Esophagus squamous epithelium (tissue), 5 donors: ENCODE measurements around the gene PRR5. TPM values are rescaled to one million over a fixed set of nuclear protein-coding genes. Genes with fewer than 3 reads are reported as not detected.
A peak's percentile ranks its signal among the peaks of the same experiment; 100 is the strongest.
"Not testable (repeated sequence)": the region's sequence is repeated elsewhere in the genome, so short reads cannot be mapped to it uniquely, and the experiment has no call there.

ENCODE experiments used
- DNase-seq: peaks from one replicate; lab custom pipeline; 2025; lab: John Stamatoyannopoulos, UW
- H3K27ac ChIP-seq, 4 donors: fragments of 200-600 bp; sonication (generic); one replicate each; pipeline ENCODE4 v1.5.1; 2016 to 2019; ENCODE audit warnings: mild to moderate bottlenecking in 1 of 4
- H3K27me3 ChIP-seq, 4 donors: fragments of 200-600 bp; sonication (generic); 1 replicate in 3 of 4; 2 replicates in 1 of 4; pipeline versions ENCODE4 v1.5.1 to v1.6.0; 2017 to 2021; ENCODE audit warnings: antibody characterized with exemption in 1 of 4
- H3K36me3 ChIP-seq, 3 donors: fragments of 200-600 bp; sonication (generic); one replicate each; pipeline ENCODE4 v1.5.1; 2016 to 2019
- H3K4me1 ChIP-seq, 3 donors: fragments of 200-600 bp; sonication (generic); one replicate each; pipeline ENCODE4 v1.5.1; 2017 to 2019
- H3K4me3 ChIP-seq, 4 donors: fragments of 200-600 bp; sonication (generic); 1 replicate in 3 of 4; 2 replicates in 1 of 4; pipeline ENCODE4 v1.5.1; 2016 to 2019; ENCODE audit warnings: mild to moderate bottlenecking in 2 of 4, moderate library complexity in 1 of 4
- H3K9me3 ChIP-seq, 3 donors: fragments of 200-600 bp; sonication (generic); one replicate each; pipeline ENCODE4 v1.5.1; 2016 to 2019
- POLR2A ChIP-seq, 4 donors: fragments of 450-650 bp; IDR thresholded peaks; one replicate each; pipeline ENCODE4 v1.6.1; 2017; ENCODE audit warnings: antibody characterized with exemption in 4 of 4, mild to moderate bottlenecking in 4 of 4, moderate library complexity in 3 of 4
- WGBS, 2 donors: methylation state at CpG; one replicate each; pipeline ENCODE4 v1.1.5; 2018; 5-methylcytosine and 5-hydroxymethylcytosine counted together
- intact Hi-C: fragments of 100-400 bp; cut with DNase I; formaldehyde crosslinking; loops from one replicate; pipeline ENCODE4 v1.15.0; 2022
- total RNA-seq, 4 donors: library from RNA; depleted of rRNA; stranded (reverse); fragments of >200 nt; gene quantifications; one replicate each; pipeline ENCODE4 v1.1.0, GENCODE V29; 2016
- TF ChIP-seq, protein P1 (sequence below), 6 experiments: fragments of 450-650 bp in 4 of 6; fragments of 200-600 bp in 2 of 6; sonication (generic) in 2 of 6; IDR thresholded peaks; one replicate each; pipeline ENCODE4 v1.5.1; 2016 to 2019; ENCODE audit warnings: antibody characterized with exemption in 6 of 6, mild to moderate bottlenecking in 4 of 6, moderate library complexity in 4 of 6
- donor health status: DM: yes; HTN: yes; CAD: no.

PRR5 gene
- 10 to 100 TPM; 20.8 to 33.0 (median 23.4) TPM for total RNA-seq

DNA sequence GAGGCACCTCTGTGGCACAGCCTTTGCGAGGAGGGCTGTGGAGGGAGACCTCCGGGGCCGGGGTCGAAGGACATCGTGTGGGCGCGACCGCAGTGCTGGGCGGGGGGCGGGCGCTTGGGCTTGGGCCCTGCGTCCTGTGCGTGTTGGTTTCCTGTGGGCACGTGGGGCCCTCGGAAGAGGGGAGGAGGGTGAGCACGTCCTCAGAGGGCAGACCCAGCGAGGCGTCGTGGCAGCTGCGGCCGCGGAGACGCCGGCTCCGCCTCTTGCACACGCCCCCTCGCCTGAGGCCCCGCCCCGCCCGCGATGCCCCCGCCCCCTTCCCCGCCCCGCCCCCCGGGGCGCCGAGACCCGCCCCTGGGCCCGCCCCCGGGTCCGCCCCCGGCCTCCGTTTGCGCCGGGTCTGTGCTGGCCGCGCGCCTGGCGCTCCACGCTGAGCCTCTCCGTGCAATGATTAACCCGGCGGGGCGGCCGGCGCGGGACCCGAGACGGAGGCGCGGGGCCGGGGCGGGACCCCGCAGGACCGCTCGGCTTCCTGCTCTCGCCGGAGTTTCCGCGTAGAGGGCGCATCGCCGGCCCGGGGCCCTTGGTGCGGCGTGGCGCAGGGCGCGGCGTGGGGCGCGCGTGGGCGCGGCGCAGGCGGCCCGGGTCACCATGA, at the start of gene PRR5:
Gene PRR5, plus strand, starts transcription at position 381 of the 655 bp plus-strand sequence. Its CDS starts 271 bp downstream, at position 652.
- Histone ChIP-seq H3K27ac (peak within 1 kb of the TSS; percentile 39 to 76 (median 68)), H3K36me3 (peaks cover 0 to 8% (median 0%) of the 10 kb centered on the region in 3 donors), H3K9me3 (no peaks in the 10 kb centered on the region), H3K27me3 (peaks cover 0 to 34% (median 0%) of the 10 kb centered on the region in 4 donors), H3K4me1 (peaks cover 21 to 55% (median 22%) of the 10 kb centered on the region in 3 donors), H3K4me3 (peak within 1 kb of the TSS; percentile 53 to 90 (median 80))
- peak; percentile 33 for DNase-seq
- intact Hi-C loops = no loop called here
- WGBS, 2 donors = 16% methylated on average over 16 of the region's 88 CpGs; no CpG with 5 or more reads in 1 of the 2 donors
- TF ChIP-seq, protein P1, sequence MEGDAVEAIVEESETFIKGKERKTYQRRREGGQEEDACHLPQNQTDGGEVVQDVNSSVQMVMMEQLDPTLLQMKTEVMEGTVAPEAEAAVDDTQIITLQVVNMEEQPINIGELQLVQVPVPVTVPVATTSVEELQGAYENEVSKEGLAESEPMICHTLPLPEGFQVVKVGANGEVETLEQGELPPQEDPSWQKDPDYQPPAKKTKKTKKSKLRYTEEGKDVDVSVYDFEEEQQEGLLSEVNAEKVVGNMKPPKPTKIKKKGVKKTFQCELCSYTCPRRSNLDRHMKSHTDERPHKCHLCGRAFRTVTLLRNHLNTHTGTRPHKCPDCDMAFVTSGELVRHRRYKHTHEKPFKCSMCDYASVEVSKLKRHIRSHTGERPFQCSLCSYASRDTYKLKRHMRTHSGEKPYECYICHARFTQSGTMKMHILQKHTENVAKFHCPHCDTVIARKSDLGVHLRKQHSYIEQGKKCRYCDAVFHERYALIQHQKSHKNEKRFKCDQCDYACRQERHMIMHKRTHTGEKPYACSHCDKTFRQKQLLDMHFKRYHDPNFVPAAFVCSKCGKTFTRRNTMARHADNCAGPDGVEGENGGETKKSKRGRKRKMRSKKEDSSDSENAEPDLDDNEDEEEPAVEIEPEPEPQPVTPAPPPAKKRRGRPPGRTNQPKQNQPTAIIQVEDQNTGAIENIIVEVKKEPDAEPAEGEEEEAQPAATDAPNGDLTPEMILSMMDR (IDR thresholded peaks at IDR 0.05) = peak in 1 of 6 experiments; percentile 8
- peak in 2 of 4 donors; percentile 17 to 51 for TF ChIP-seq POLR2A (IDR thresholded peaks at IDR 0.05)

DNA sequence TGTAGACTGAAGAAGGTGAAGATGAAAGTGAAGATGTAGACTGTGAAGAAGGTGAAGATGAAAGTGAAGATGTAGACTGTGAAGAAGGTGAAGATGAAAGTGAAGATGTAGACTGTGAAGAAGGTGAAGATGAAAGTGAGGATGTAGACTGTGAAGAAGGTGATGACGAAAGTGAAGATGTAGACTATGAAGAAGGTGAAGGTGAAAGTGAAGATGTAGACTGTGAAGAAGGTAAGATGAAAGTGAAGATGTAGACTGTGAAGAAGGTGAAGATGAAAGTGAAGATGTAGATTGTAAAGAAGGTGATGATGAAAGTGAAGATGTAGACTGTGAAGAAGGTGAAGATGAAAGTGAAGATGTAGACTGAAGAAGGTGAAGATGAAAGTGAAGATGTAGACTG, 49.1 kb upstream of the PRR5 start:
- H3K27ac ChIP-seq, H3K36me3 ChIP-seq, H3K4me3 ChIP-seq, H3K9me3 ChIP-seq, DNase-seq, intact Hi-C loops, H3K27me3 ChIP-seq: not testable (repeated sequence)
- 83% methylated on average over 1 of the region's 1 CpG; no CpG with 5 or more reads in 1 of the 2 donors for WGBS, 2 donors
- peaks cover 12 to 18% (median 15%) of the 10 kb centered on the region in 3 donors for H3K4me1 ChIP-seq

- 29 to 40% methylated on average over 1 of the region's 14 CpGs for WGBS, 2 donors
- no peak overlapping the region for H3K4me3 ChIP-seq
- peak overlapping the region; percentile 39 to 84 (median 72) for H3K27ac ChIP-seq
Measured at GRCh38 chr22:44658311-44658953, 43.6 kb upstream of the PRR5 start.

GRCh38 chr22:44659140-44659539, 42.9 kb upstream of the PRR5 start:
- no peak overlapping the region for H3K4me3 ChIP-seq
- no peak for DNase-seq
- no CpG with 5 or more reads among the region's 6 CpGs for WGBS, 2 donors
- intact Hi-C loops = no loop called here
- TF ChIP-seq, protein P1 (IDR thresholded peaks at IDR 0.05) = no peak
- no peak for TF ChIP-seq POLR2A (IDR thresholded peaks at IDR 0.05)
- H3K27ac ChIP-seq = peak overlapping the region; percentile 39 to 84 (median 72)
- H3K27me3 ChIP-seq = peaks cover 0 to 35% (median 0%) of the 10 kb centered on the region in 4 donors
- H3K9me3 ChIP-seq = no peaks in the 10 kb centered on the region
- no peaks in the 10 kb centered on the region for H3K36me3 ChIP-seq
- peaks cover 12 to 29% (median 20%) of the 10 kb centered on the region in 3 donors for H3K4me1 ChIP-seq

More at GRCh38 chr22:44658311-44658953, 43.6 kb upstream of the PRR5 start:
- no peaks in the 10 kb centered on the region for H3K9me3 ChIP-seq
- H3K36me3 ChIP-seq = no peaks in the 10 kb centered on the region
- peaks cover 11 to 22% (median 18%) of the 10 kb centered on the region in 3 donors for H3K4me1 ChIP-seq
- TF ChIP-seq, protein P1 (IDR thresholded peaks at IDR 0.05) = no peak
- no peak for TF ChIP-seq POLR2A (IDR thresholded peaks at IDR 0.05)
- intact Hi-C loops = no loop called here
- DNase-seq = no peak
- H3K27me3 ChIP-seq = peaks cover 0 to 35% (median 0%) of the 10 kb centered on the region in 4 donors

DNA sequence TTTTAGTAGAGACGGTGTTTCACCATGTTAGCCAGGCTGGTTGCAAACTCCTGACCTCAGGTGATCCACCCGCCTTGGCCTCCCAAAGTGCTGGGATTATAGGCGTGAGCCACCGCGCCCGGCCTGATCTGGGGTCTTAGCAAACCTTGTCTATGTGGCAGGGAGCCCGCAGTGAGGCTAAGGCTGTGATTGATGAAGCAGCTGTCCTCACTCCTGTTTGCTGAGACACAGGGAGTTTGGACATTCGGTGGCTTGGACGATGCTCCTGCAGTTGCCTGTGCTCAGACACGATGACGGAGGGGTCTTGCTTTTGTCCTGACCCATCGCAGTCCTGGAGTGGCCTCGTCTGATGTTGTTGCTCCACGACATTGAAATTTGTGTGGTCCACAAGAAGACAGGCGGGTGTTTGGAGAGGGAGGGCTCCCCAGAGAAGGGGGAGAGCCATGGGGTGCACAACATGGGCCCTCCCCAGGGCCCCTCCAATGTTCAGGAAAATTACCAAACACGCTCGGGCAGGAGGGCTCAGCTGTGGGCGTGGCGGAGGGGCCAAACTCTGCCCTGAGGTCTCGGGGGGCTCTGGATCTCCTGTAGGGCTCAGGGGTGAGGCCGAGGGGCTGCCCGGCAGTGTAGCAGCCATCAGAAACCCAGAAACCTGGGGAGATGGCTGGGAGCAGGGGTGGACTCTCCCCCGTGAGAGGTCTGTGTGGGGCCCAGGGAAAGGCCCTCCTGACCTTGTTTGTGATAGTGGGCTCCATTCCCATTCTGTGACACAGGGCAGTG, 41.8 kb upstream of the PRR5 start:
- intact Hi-C loops = no loop called here
- no peak for DNase-seq
- whole genome bisulfite sequencing, 2 donors = 79 to 82% methylated on average over 9 to 13 of the region's 23 CpGs
- peaks cover 0 to 35% (median 0%) of the 10 kb centered on the region in 4 donors for H3K27me3 ChIP-seq
- peaks cover 17 to 40% (median 31%) of the 10 kb centered on the region in 3 donors for H3K4me1 ChIP-seq
- no peaks in the 10 kb centered on the region for H3K36me3 ChIP-seq
- no peak overlapping the region for H3K4me3 ChIP-seq
- TF ChIP-seq, protein P1 (IDR thresholded peaks at IDR 0.05) = no peak
- no peak for TF ChIP-seq POLR2A (IDR thresholded peaks at IDR 0.05)
- H3K9me3 ChIP-seq = no peaks in the 10 kb centered on the region
- no peak overlapping the region for H3K27ac ChIP-seq
